Activated T-cell treated with anti-CD3 and anti-CD28 coated beads for 48 hours (primary cell): ENCODE results near the gene CCDC12.
A peak's percentile ranks its signal among the peaks of the same experiment; 100 is the strongest.

ENCODE experiments used
- DNase-seq: peaks from one replicate; pipeline ENCODE4 v3.0.0-alpha.2; 2020; ENCODE audit warnings: low read depth

CCDC12 gene

DNA sequence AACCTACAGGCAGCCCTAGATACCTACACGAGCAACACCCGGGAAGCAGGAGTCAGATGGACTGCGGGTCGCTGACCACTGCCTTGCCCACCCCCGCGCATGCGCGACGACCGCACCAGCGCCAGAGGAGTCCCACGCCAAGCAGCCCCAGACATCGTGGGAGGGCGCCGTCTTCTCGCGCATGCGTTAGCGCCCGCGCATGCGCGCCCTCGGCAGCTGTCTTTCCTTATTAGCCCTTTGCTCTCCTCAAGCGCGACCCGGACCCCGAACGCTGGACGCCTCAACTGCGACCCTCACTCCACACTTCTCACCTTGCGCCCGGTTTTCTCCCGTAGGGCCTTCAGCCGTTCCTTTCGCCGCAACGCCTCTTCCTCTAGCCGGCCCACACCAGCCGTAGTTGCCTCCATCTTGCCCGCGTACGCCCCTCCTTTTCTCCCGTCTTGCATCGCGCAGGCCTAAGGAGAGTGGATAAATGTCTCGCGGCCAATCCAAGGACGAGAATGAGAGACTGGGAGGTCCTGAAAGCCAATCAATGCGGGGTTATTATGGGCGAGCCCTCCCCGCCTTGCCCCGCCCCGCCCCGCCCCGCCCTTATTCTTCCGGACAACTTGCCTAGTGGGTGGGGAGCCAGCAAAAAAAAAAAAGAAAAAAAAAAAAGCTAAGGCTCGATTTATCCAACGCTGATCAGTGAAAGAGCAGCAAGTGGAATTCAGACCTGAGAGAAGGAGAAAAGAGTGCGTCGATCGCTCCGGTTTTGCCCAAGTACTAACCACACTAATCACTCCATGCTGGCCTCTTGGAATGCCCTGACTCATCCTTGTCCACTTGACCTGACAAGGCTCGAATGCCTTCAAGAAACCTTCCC, at the start of gene CCDC12:
Gene CCDC12, minus strand, starts transcription at position 420 of the 865 bp plus-strand sequence. Its CDS starts 13 bp downstream, at position 407.
- peak; percentile 85 for DNase-seq

DNA sequence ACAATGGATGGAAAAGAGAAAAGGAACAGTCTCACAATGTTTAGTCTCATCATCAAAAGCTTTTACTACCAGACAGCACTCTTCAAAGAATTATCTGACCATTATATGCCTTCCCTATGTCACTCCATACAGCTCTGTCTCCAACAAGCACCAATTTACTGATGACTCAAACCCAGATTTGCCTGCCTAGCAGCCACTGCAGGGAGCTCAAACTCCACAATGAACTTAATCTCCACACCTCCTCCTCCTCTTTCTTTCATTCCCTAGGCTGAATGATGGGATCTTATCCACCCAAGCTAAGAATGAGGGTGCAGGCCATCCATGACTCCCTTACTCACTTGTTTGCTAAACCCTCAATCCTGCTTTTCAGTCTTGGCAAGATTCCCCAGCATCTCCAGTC, 48.4 kb upstream of the CCDC12 start:
- no peak for DNase-seq

DNA sequence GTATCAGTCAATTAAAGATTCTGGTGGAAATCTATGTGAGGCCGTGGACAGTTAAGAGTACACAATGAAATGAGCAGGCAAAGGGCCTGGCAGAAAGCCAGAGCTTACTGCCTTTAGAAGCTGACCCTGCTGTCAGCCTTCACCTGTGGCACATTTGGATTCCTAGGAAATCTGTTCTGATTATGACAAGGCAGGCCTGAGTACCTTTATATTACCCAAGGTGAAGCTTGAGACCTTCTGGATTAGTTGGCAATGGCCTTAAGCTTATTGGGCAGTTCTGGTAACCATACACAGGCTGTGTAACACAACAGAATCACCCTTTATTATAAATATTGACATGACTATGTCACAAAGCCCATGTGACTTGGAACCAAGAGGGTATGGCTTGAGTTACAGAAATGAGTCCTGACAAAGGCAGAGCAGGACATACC, 46.1 kb upstream of the CCDC12 start:
- DNase-seq, result no peak

DNA sequence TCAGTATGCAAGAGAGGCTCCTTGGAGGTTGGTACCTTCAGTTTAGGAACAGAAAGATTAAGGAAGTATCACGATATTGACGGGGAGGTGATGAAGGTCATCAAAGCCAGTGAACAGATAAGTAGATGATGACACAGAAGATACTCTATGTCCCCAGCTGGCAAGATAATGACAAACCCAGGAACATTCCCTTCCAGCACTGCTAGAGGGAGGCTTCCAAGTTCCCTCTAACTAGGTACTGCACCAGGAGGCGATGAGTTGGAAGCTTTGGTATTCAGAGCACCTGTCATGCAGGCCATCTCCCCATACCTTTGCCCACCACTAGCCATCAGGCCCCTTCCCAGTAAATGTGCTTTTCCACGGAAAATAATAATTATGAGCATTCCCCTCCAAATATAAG, 43.8 kb upstream of the CCDC12 start:
- DNase-seq, result no peak

GRCh38 chr3:47019201-47019600, 42.7 kb upstream of the CCDC12 start:
- DNase-seq, result no peak

- DNase-seq, result no peak
These were observed 41.7 kb upstream of the CCDC12 start for GRCh38 chr3:47018269-47018611.

- DNase-seq, result no peak
These were observed 41.1 kb upstream of the CCDC12 start for GRCh38 chr3:47017504-47018268.

DNA sequence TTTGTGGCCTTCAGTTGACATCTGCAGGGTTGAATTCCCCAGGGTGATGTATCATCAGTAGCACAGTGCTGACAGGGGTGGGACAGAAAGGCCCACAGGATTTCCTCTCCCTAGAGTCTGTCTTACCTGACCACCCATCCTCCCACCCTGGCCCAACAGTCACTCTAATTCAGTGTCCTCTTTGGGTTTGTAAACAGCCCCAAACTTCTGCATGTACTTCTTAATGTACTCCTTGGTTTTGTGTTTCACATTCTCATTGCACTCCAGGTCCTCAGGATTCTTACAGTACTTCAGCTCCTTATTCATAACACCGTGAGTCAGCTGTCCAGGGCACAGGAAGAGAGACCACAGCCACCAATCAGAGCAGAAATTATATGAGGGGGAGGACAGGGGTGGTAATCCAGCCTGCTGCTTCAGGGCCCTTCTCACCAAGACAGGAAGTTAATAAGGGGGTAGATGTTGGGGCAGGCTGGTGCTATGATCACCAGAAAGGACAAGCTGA, 40.4 kb upstream of the CCDC12 start:
- DNase-seq, result no peak

DNA sequence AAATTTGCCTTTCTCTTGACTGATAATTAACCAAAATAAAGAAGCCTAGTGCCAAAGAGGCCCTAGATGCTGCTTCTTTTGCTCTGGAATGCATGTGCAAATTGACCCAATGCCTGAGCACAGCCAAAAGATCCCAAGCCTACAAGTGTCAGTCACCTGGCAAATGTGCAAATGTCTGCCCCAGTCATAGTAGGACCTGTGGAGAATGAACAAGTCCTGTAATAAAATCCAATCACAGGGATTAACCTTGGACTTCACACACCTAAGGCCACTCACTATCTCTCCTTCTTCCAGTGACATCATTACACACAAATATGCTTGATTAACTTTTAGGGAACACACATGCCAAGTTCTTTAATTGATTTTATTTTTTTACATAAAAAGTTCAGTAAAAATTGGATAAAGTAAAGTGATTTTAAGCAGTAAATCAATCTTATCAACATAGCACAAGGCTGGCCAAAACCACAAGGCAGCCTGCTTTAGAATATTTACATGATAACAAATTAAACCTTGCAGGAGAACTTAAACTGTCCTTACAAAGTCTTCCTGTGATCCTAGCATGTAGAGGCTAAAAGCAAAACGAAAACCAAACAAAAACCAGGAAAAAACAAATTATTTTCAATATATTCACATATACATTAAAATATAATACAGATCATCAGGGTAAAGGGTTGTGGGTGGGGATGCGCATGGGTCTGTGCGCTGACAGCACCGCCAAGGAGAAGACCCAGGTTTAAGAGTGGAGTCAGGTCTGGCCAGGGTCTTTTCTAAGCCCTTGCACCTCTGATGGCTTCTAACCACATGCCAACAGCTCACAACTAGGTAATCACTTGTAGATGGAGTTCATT, 39.8 kb upstream of the CCDC12 start:
- DNase-seq, result no peak

DNA sequence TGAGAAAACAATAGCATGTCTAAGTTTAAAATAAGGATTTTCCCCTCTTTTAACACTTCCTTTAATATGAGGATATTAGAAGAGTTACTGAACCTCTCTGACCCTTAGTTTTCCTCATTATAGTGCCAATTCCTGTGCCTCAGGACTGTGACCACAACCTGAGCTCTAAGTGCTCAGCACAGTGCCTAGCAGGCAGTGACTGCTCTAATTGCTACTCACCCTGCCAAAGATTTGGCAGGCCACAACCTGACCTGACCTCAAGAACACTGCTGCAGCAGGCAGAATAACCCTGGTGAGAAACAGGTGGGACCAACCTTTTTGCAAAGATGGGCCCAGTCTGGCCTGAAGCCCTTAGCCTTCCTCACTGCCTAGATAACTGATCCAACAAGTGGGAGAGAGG, 38.6 kb upstream of the CCDC12 start:
- DNase-seq, result no peak

GRCh38 chr3:47014036-47014435, 37.5 kb upstream of the CCDC12 start:
- no peak for DNase-seq

GRCh38 chr3:47013231-47013630, 36.7 kb upstream of the CCDC12 start:
- DNase-seq, result no peak

DNA sequence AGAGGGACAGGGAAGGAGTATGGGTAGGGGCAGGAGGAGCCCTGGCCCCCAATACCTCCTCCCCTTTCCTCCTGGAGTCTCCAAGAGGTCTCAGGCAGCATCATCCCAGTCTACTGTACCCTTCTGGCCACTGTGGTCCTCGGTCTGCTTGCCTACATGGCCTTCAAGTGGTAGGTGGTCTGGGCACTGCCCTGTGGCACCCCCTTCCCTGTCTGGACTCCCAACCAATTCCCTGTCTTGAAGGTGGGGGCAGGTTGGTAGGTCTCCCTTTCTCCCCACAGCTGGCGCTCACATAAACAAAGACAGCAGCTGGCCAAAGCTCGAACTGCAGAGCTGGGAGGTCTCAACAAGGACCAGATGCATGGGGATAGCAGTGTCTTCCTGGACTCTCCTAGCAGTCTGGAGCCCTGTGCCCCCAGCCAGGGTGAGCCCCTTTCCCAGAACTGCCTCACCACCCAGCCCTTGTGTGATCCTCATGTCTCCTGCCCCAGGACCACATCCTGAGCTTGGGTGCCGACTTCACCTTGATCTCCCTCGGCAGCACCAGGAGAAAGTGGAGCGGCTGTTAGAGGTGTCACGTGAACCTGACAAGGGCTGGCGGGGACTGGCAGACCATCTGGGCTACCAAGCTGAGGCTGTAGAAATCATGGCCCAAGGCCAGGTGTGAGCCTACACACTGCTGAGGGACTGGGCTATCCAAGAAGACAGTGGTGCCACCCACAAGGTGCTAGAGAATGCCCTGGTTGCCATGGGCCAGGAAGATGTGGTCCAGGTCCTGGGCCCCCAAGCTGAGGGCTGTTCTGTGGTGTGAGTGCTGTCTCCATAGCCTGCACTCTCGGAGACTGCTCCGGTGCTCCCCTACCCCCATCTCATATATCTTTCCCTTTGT, 36.0 kb upstream of the CCDC12 start:
- DNase-seq, result no peak

DNA sequence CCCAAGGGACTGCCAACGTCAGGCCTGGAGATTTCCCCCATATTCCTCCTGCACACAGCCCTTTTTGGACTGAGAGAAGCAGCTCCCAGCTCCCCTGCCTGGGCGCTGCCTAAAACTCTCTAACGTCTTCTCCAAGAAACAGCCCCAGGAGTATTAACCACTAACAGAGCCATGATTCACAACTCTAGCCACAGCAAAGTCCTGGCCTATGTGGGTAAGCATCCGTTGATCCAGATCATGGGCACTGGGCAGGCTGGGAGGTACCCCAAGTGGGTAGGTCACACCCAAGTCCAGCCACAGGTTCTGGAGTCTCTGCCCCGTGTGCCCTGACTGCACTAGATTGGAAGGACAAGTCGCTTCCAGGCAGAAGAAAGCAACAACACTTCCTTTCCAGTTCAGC, 34.8 kb upstream of the CCDC12 start:
- no peak for DNase-seq

GRCh38 chr3:47010910-47011309, 34.4 kb upstream of the CCDC12 start:
- DNase-seq, result no peak

DNA sequence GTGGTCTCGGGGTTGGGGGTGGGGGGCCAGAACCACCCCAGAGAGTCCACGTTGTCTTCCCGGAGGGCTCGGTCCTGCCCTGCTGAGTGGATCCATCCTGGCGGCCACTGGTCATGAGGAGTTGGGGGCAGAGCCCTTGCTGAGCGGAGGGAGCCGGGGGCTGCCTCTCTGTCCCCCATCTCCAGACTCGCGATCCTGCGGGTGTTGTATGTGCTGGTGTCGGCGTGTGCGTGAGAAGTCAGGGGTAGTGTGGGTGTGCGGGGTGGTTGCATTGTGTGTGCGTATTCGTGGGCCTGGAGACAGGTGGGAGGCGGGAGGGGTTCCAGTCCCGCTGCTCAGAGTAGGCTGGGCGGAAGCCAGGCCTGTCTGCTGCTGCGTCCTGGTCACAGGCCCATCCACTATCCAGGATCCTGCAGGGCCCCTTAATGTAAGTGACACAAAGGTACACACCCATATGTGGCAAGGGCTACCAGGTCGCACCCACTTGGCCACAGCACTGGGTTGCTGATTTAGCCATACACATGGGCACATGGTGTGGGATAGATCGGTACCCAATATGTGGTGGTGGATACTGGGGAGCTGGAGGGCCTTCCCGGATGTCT, 33.7 kb upstream of the CCDC12 start:
- no peak for DNase-seq

DNA sequence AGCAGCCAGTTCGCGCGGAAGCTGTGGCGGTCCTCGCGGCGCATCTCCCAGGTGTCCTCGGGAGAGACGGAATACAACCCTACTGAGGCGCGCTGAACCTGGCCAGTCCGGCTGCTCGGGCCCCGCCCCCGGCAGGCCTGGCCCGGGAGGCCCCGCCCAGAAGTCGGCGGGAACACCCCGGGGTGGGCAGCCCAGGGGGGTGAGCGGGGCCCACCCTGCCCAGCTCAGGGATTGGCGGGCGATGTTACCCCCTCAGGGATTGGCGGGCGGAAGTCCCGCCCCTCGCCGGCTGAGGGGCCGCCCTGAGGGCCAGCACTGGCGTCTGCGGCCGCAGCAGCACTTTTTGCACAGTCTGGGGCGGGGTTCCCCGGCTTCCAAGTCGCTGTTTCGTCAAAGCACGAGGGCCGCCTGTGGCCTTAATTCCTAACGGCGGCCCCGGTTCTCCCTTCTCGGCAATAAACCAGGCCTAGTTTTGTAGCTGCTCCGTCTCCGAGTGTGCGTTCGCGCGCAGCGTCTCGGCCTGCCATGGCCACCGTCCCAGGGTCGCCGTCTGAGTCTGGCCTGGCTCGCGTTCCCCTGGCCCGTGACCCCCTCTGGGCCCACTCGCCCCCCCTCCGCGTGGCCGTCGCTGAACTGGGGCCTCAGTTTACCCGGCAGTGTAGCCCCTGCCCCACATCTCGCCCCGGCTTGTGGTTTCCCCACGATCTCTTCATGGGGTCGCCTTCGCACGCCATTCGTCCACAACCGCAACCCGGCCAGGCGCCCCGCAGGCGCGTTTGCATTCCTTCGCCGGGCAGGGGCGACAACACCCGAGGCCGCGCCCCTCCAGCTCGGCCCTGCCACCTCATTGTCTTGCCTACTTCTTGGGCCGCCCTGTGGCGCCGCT, 32.9 kb upstream of the CCDC12 start:
- DNase-seq, result peak; percentile 81

GRCh38 chr3:47008851-47009224, 32.3 kb upstream of the CCDC12 start:
- no peak for DNase-seq

DNA sequence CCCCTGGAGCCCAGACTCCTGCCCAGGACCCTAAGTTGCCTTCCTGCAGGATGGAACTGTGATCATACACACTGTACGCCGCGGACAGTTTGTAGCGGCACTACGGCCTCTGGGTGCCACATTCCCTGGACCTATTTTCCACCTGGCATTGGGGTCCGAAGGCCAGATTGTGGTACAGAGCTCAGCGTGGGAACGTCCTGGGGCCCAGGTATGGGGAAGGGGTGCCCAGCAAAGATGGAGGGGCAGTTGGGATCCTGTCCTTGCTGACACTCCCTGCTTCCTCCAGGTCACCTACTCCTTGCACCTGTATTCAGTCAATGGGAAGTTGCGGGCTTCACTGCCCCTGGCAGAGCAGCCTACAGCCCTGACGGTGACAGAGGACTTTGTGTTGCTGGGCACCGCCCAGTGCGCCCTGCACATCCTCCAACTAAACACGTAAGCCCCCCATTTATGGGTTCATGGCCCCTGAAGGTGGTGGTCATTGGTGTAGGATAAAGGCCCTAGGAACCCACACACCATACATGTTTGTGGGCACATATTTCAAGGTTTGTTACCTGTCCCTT, 31.8 kb upstream of the CCDC12 start:
- DNase-seq, result no peak
